HG03432 (cell line): ENCODE measurements around the gene STAP2.
"Not testable (repeated sequence)": the region's sequence is repeated elsewhere in the genome, so short reads cannot be mapped to it uniquely, and the experiment has no call there.

Experiments used
- ATAC-seq: cut with Tn5 transposase; IDR thresholded peaks from one replicate; pipeline ENCODE4 v1.9.1; 2021; ENCODE audit warnings: mild to moderate bottlenecking, moderate library complexity; ENCODE audit not compliant: unreplicated experiment

STAP2 gene

GRCh38 chr19:4359627-4360000, 21.0 kb upstream of the STAP2 start:
- no peak for ATAC-seq

GRCh38 chr19:4358709-4359626, 20.3 kb upstream of the STAP2 start:
- no peak for ATAC-seq

GRCh38 chr19:4357921-4358326, 19.3 kb upstream of the STAP2 start:
- no peak for ATAC-seq

- no peak for ATAC-seq
Measured at GRCh38 chr19:4357095-4357797, 18.6 kb upstream of the STAP2 start.

GRCh38 chr19:4354897-4355296, 16.3 kb upstream of the STAP2 start:
- ATAC-seq: no peak

- ATAC-seq: no peak
Measured at GRCh38 chr19:4354282-4354681, 15.7 kb upstream of the STAP2 start.

- no peak for ATAC-seq
Measured at GRCh38 chr19:4352701-4353121, 14.1 kb upstream of the STAP2 start.

GRCh38 chr19:4350726-4351125, 12.1 kb upstream of the STAP2 start:
- ATAC-seq: no peak

GRCh38 chr19:4350111-4350510, 11.5 kb upstream of the STAP2 start:
- no peak for ATAC-seq

GRCh38 chr19:4349225-4349624, 10.6 kb upstream of the STAP2 start:
- not testable (repeated sequence) for ATAC-seq

- no peak for ATAC-seq
Measured at GRCh38 chr19:4347521-4347920, 8.9 kb upstream of the STAP2 start.

GRCh38 chr19:4346020-4346383, 7.4 kb upstream of the STAP2 start:
- ATAC-seq: no peak

GRCh38 chr19:4345342-4346019, 6.9 kb upstream of the STAP2 start:
- no peak for ATAC-seq

- peak; percentile 62 for ATAC-seq
Measured at GRCh38 chr19:4343370-4344307, 5.0 kb upstream of the STAP2 start, which contains the start of gene MPND. TSS of gene MPND (plus strand) at chr19:4343562. CDS start at chr19:4343594, 32 bp downstream.

GRCh38 chr19:4342615-4343369, 4.2 kb upstream of the STAP2 start:
- peak; percentile 79 for ATAC-seq

- ATAC-seq: no peak
Measured at GRCh38 chr19:4342314-4342614, 3.6 kb upstream of the STAP2 start.

- no peak for ATAC-seq
Measured at GRCh38 chr19:4337906-4338440, 654 bp downstream of the STAP2 start.

GRCh38 chr19:4334929-4335570, 3.6 kb downstream of the STAP2 start:
- ATAC-seq: no peak

- no peak for ATAC-seq
Measured at GRCh38 chr19:4329858-4330257, 8.8 kb downstream of the STAP2 start.
